Activated CD8-positive, alpha-beta memory T cell treated with anti-CD3 and anti-CD28 coated beads, Interleukin-2, amount 10 ng/mL, durations not matched to agents 7 days and 5 days (primary cell): ENCODE data around the gene EEF1AKMT1. TPM values are rescaled to one million over a fixed set of nuclear protein-coding genes. Genes with fewer than 3 reads are reported as not detected.
"Not testable (repeated sequence)": the region's sequence is repeated elsewhere in the genome, so short reads cannot be mapped to it uniquely, and the experiment has no call there.

ENCODE experiments used
- ATAC-seq: fragments of 150-1000 bp; cut with Tn5 transposase; one replicate; pipeline ENCODE4 v1.10.0; 2021; ENCODE audit warnings: moderate library complexity
- CTCF ChIA-PET: fragments of 350-600 bp; sonication (Branson Sonifier 250); formaldehyde crosslinking; loops from one replicate; lab custom pipeline; 2021; ENCODE audit warnings: antibody characterized with exemption; lab: Charles Lee
- DNase-seq: peaks from one replicate; pipeline ENCODE4 v3.0.0-alpha.2; 2020
- H3K27ac Mint-ChIP-seq: one replicate; pipeline ENCODE4 v1.8.0; 2021; ENCODE audit warnings: mild to moderate bottlenecking, mixed read lengths
- H3K27me3 Mint-ChIP-seq: one replicate; pipeline ENCODE4 v1.8.0; 2021; ENCODE audit warnings: mixed read lengths
- H3K36me3 Mint-ChIP-seq: one replicate; pipeline ENCODE4 v1.8.0; 2021; ENCODE audit warnings: mild to moderate bottlenecking, mixed read lengths
- H3K4me1 Mint-ChIP-seq: one replicate; pipeline ENCODE4 v1.8.0; 2021; ENCODE audit warnings: mixed read lengths
- H3K4me3 Mint-ChIP-seq: one replicate; pipeline ENCODE4 v1.8.0; 2021; ENCODE audit warnings: mild to moderate bottlenecking, moderate library complexity, mixed read lengths
- H3K9me3 Mint-ChIP-seq: one replicate; pipeline ENCODE4 v1.8.0; 2022; ENCODE audit warnings: low read depth, mixed read lengths
- total RNA-seq, 2 experiments: library from RNA; stranded (reverse); gene quantifications; one replicate each; pipeline ENCODE4 v1.2.3, GENCODE V29; 2021

EEF1AKMT1 gene
- total RNA-seq, 2 experiments from 2014 or later, result 7.5 to 10.6 TPM

DNA sequence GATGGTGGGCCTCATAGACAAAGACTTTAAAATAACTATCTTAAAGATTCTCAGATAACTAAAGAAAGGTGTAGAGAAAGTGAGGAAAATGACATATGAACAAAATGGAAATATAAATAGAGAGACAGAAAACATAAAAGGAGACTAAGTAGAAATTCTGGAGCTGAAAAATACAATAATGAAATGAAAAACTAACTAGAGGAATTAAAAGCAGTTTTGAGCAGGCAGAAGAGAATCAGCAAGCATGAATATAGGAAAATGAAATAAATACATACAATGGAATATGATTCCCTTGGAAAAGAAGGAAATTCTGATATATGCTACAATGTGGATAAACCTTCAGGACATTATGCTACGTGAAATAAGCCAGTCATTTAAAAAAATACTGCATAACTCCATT is 3.9 kb downstream of the EEF1AKMT1 start:
- CTCF ChIA-PET, result no interaction called here
- no peak for ATAC-seq
- Mint-ChIP-seq H3K36me3 (peaks cover 49% of the 10 kb centered on the region), H3K4me1 (peaks cover 28% of the 10 kb centered on the region), H3K27me3 (no peaks in the 10 kb centered on the region), H3K27ac (no peak overlapping the region), H3K9me3 (peaks cover 24% of the 10 kb centered on the region), H3K4me3 (no peak overlapping the region)
- no peak for DNase-seq

DNA sequence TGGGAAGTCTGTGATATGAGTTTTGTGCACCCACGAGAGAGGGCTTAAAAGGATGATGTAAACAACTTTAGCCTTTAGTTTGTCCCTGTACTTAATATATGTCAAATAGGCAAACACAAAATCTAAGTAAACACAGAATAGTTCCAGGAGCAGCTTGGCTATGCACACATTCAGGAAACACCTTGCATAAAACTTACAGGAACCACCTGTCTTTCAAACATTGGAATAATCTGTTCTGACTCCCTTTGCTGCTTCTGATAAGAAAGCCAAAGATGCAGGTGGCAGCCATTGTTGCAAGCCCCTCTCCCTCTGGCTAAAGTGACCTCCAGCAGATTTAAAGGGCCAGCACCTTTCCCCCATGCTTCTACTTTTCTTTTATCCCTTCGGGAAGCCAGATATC is 4.7 kb downstream of the EEF1AKMT1 start:
- peaks cover 23% of the 10 kb centered on the region for H3K4me1 Mint-ChIP-seq
- peaks cover 24% of the 10 kb centered on the region for H3K9me3 Mint-ChIP-seq
- no peak overlapping the region for H3K4me3 Mint-ChIP-seq
- peaks cover 49% of the 10 kb centered on the region for H3K36me3 Mint-ChIP-seq
- H3K27ac Mint-ChIP-seq, result no peak overlapping the region
- CTCF ChIA-PET, result interaction anchor here (1.2 kb wide), 1 partner anchor 60 kb away, joined by 4 read pairs; no protein-coding TSS in a partner anchor
- DNase-seq, result no peak
- H3K27me3 Mint-ChIP-seq, result no peaks in the 10 kb centered on the region
- ATAC-seq, result no peak

DNA sequence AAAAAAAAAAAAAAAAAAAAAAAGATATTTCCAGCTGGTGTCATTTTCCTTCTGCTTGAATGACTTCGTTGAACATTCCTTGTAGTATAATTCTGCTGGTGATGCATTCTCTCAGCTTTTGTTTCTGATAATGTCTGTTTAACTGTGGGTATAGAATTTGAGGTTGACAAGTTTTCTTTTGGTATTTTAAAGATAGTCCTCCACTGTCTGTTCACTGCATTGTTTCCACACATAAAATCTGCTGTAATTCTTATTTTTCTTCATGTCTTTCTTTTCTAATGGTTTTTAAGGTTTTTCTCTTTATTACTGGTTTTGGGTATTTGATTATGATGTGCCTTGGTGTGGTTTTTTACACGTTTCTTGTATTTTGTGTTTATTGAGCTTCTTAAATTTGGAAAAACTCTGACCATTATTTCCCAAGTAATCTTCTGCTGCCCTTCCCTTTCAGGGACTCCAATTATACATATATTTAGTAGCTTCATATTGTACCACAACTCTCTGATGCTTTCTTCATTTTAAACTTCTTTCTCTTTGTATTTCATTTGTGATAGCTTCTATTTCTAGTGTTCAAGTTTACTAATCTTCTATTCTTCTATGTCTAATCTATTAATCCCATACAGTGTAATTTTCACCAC is 6.3 kb downstream of the EEF1AKMT1 start:
- H3K27me3 Mint-ChIP-seq, result no peaks in the 10 kb centered on the region
- peaks cover 46% of the 10 kb centered on the region for H3K36me3 Mint-ChIP-seq
- peaks cover 24% of the 10 kb centered on the region for H3K9me3 Mint-ChIP-seq
- CTCF ChIA-PET, result interaction anchor here (0.6 kb wide), 1 partner anchor 59 kb away, joined by 3 read pairs; no protein-coding TSS in a partner anchor
- no peak overlapping the region for H3K27ac Mint-ChIP-seq
- peaks cover 14% of the 10 kb centered on the region for H3K4me1 Mint-ChIP-seq
- ATAC-seq (no peak), DNase-seq (no peak)
- H3K4me3 Mint-ChIP-seq, result no peak overlapping the region

DNA sequence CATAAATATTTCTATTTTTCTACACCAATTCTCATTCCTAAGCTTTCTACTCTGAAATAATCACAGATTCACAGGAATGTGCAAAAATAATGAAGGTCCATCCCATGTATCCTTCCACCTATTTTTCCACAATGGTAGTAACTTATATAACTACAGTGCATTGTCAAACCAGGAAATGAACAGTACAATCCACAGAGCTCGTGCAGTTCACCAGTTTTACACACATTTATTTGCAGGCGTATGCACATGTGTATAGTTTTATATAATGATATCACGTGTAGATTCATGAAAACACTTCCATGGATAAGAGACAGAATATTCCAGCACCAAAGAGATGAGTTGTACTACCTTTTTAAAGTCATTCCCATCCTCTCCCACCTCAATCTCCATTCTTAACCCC is 12.9 kb downstream of the EEF1AKMT1 start:
- no peak for DNase-seq
- CTCF ChIA-PET, result no interaction called here
- Mint-ChIP-seq H3K9me3 (peaks cover 10% of the 10 kb centered on the region), H3K27me3 (no peaks in the 10 kb centered on the region), H3K27ac (no peak overlapping the region), H3K4me1 (no peaks in the 10 kb centered on the region), H3K4me3 (no peak overlapping the region), H3K36me3 (peaks cover 23% of the 10 kb centered on the region)
- no peak for ATAC-seq

DNA sequence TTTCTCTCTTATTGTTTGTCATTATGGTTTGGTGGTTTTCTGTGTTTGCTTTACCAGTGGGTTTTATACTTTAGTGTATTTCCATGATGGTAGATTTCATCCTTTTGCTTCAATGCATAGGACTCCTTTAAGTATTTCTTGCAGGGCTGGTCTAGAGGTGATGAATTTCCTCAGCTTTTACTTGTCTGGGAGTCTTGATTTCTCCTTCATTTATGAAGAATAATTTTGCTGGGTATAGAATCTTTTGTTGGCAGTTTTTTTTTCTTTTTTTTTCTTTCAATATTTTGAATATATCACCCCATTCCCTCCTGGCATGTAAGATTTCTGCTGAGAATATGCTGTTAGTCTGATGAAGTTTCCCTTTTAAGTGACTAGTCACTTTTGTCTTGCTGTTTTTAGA is 19.8 kb downstream of the EEF1AKMT1 start:
- DNase-seq (no peak), ATAC-seq (no peak)
- H3K4me3 Mint-ChIP-seq, result no peak overlapping the region
- peaks cover 30% of the 10 kb centered on the region for H3K9me3 Mint-ChIP-seq
- H3K27me3 Mint-ChIP-seq, result no peaks in the 10 kb centered on the region
- peaks cover 49% of the 10 kb centered on the region for H3K36me3 Mint-ChIP-seq
- CTCF ChIA-PET, result no interaction called here
- no peaks in the 10 kb centered on the region for H3K4me1 Mint-ChIP-seq
- H3K27ac Mint-ChIP-seq, result no peak overlapping the region

DNA sequence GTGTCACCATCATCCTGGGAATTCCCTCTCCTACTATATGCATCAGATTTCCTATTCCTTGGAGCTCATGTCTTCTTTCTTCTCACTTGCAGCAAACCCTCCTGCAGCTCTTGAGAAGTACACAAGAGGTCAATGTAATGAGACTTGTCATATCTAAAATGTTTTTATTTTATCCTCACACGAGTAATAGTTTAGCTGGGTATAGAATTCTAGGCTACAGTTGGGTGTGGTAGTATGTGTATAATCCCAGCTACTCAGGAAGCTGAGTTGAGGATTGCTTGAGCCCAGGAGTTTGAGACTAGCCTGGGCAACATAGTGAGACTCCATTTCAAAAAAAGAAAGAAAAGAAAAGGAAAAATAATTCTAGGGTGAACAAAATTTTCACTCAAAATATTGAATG is 24.4 kb downstream of the EEF1AKMT1 start:
- Mint-ChIP-seq H3K4me1 (no peaks in the 10 kb centered on the region), H3K27me3 (no peaks in the 10 kb centered on the region), H3K4me3 (no peak overlapping the region), H3K9me3 (peaks cover 29% of the 10 kb centered on the region), H3K36me3 (peaks cover 27% of the 10 kb centered on the region), H3K27ac (no peak overlapping the region)
- ATAC-seq (no peak), DNase-seq (no peak)
- CTCF ChIA-PET, result no interaction called here

DNA sequence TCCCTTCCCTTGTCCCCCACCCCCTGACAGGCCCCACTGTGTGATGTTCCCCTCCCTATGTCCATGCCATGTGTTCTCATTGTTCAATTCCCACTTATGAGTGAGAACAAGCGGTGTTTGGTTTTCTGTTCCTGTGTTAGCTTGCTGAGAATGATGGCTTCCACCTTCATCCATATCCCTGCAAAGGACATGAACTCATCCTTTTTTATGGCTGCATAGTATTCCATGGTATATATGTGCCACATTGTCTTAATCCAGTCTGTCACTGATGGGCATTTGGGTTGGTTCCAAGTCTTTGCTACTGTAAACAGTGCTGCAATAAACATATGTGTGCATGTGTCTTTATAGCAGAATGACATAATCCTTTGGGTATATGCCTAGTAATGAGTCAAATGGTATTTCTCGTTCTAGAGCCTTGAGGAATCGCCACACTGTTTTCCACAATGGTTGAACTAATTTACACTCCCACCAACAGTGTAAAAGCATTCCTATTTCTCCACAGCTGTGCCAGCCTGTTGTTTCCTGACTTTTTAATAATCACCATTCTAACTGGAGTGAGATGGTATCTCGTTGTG is 29.8 kb downstream of the EEF1AKMT1 start:
- not testable (repeated sequence) for H3K27ac Mint-ChIP-seq, ATAC-seq

DNA sequence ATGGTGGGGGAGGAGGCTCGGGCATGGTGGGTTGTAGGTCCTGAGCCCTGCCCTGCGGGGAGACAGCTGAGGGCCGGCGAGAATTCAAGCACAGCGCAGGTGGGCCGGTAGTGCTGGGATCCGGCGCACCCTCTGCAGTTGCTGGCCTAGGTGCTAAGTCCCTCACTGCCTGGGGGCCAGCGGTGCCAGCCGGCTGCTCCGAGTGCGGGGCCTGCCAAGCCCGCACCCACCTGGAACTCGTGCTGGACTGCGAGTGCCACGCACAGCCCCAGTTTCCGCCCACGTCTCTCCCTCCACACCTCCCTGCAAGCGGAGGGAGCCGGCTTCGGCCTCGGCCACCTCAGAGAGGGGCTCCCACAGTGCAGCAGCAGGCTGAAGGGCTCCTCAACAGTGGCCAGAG is 33.7 kb downstream of the EEF1AKMT1 start:
- no peaks in the 10 kb centered on the region for H3K4me1 Mint-ChIP-seq
- no peak overlapping the region for H3K4me3 Mint-ChIP-seq
- DNase-seq, result no peak
- no peak overlapping the region for H3K27ac Mint-ChIP-seq
- peaks cover 5% of the 10 kb centered on the region for H3K9me3 Mint-ChIP-seq
- ATAC-seq, result no peak
- CTCF ChIA-PET, result no interaction called here
- peaks cover 3% of the 10 kb centered on the region for H3K36me3 Mint-ChIP-seq
- no peaks in the 10 kb centered on the region for H3K27me3 Mint-ChIP-seq

More for the DNA sequence above, 29.8 kb downstream of the EEF1AKMT1 start:
- H3K4me3 Mint-ChIP-seq, CTCF ChIA-PET, H3K36me3 Mint-ChIP-seq, H3K4me1 Mint-ChIP-seq, DNase-seq, H3K27me3 Mint-ChIP-seq: not testable (repeated sequence)
- peaks cover 11% of the 10 kb centered on the region for H3K9me3 Mint-ChIP-seq

DNA sequence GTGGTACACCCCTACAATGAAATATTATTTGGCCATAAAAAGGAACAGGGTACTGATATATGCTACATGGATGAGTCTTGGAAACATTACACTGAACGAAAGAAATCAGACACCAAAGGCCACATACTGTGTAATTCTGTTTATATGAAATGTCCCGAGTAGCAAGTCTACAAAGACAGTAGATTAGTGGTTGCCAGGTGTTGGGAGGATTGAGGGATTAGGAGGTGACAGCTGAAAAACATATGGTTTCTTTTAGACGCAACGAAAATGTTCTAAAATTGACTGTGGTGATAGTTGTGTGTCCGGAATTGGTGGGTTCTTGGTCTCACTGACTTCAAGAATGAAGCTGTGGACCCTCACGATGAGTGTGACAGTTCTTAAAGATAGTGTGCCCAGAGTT is 35.1 kb downstream of the EEF1AKMT1 start:
- no peak for DNase-seq
- Mint-ChIP-seq H3K36me3 (peaks cover 3% of the 10 kb centered on the region), H3K9me3 (peaks cover 2% of the 10 kb centered on the region), H3K27ac (no peak overlapping the region), H3K4me3 (no peak overlapping the region), H3K27me3 (no peaks in the 10 kb centered on the region), H3K4me1 (no peaks in the 10 kb centered on the region)
- no peak for ATAC-seq
- CTCF ChIA-PET, result no interaction called here

DNA sequence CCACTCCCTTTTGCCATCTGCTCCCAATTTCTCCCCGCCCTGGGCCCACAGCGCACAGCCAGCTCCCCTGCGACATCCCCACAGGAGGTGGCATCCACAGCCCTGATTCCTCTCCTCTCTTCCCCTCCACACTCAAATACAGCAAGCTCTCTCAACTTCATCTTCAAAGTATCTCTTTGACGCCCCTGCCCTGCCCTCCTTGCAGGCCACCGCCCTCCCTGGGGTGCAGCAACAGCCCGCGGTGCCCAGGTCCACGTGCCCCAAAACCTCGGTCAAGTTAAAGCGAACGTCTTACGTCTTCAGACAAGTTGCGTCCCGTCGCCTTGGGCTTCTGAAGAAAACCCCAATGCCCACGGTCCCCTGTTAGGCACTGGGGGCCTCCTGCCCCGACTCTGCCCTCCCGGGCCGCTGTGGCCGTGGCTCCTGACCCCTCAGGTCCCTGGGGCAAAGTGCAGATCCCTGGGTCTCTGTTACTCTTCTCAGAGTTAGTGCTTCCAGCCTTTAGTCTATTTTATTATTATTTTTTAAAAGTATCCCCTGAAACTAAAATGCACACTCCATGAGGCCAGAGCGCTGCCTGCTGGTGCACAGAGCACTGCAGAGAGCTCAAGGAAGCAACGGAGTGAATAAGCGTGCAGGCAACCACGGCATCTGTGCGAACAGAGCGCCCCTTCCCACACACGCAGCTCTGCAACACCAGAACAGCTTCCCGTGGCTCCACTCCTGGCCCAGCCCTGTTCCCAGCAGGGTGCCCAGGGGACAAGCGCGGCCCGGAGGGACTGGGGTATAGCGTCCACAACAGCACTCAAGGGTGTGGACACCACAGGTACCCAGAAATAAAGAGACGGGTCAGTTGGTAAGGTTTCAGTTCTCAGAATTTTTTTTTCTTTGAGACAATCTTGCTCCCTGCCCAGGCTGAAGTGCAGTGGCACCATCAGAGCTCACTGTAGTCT is 43.9 kb downstream of the EEF1AKMT1 start:
- H3K9me3 Mint-ChIP-seq, result no peaks in the 10 kb centered on the region

DNA sequence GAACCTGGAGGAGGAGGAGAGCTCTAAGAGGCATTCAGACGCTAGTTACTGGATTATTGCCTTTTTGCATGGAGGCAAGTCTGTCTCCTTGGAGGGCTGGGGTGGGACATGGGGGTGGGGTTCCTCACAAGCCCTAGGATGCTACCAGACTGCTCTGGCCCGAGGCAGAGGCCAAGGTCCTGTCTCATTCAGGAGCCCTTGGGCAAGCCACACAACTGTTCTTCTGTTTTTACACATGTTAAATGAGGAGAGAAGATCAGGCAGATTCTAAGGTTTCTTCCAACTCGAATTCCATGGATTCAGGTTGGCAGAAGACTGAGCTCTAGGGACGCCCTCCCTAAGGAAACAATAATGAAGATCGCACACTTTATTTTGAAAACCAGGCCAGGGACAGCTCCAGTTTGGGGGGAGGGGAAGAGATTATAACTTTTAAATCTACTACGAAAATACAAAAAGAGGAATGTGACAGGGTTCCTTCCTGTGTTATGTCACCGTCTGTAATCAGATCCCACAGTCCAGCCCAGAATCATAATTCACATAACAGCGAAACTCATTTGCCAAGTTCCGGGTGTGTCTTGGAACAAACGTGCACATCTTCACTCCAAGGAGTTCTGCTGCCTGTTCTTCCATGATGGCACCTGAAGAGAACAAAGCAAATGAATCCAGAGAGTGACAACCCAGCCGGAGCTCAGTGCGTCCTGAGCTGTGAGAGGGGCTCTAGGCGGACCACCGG is 45.0 kb downstream of the EEF1AKMT1 start:
- Mint-ChIP-seq H3K27ac (no peak overlapping the region), H3K4me1 (no peaks in the 10 kb centered on the region)

More for the DNA sequence above, 43.9 kb downstream of the EEF1AKMT1 start:
- Mint-ChIP-seq H3K36me3 (no peaks in the 10 kb centered on the region), H3K27ac (no peak overlapping the region), H3K4me3 (no peak overlapping the region), H3K4me1 (no peaks in the 10 kb centered on the region), H3K27me3 (no peaks in the 10 kb centered on the region)
- DNase-seq (no peak), ATAC-seq (no peak)
- CTCF ChIA-PET, result no interaction called here

DNA sequence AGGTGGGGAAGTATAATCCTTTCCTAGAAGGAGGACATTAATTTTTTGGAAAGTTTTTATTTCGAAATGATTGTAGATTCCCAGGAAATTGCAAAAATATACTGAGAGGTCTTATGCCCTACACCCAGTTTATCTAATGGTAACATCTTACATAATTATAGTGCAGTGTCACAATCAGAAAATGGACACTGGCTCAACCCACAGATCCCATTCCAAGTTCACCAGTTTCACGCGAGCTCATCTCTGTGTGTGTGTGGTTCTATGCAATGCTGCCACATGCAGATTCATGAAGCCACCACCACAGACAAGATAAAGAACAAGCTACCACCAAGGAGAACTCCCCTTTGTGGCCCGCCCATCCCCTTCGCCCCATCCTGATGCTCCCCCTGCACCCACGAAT is 45.9 kb downstream of the EEF1AKMT1 start:
- no peak for ATAC-seq
- CTCF ChIA-PET, result no interaction called here
- Mint-ChIP-seq H3K9me3 (no peaks in the 10 kb centered on the region), H3K27me3 (peaks cover 3% of the 10 kb centered on the region), H3K27ac (no peak overlapping the region), H3K36me3 (no peaks in the 10 kb centered on the region), H3K4me3 (no peak overlapping the region), H3K4me1 (no peaks in the 10 kb centered on the region)
- no peak for DNase-seq

More for the DNA sequence above, 45.0 kb downstream of the EEF1AKMT1 start:
- no peaks in the 10 kb centered on the region for H3K27me3 Mint-ChIP-seq
- CTCF ChIA-PET, result no interaction called here
- no peaks in the 10 kb centered on the region for H3K9me3 Mint-ChIP-seq
- DNase-seq, result no peak
- no peak for ATAC-seq
- no peaks in the 10 kb centered on the region for H3K36me3 Mint-ChIP-seq
- no peak overlapping the region for H3K4me3 Mint-ChIP-seq
